GM21529 (cell line): ENCODE measurements around the gene DDO.

Experiments used
- ATAC-seq: cut with Tn5 transposase; IDR thresholded peaks from one replicate; pipeline ENCODE4 v1.9.1; 2021; ENCODE audit not compliant: unreplicated experiment

The DDO gene

GRCh38 chr6:110421749-110422443, 6.5 kb upstream of the DDO start:
- ATAC-seq = no peak

GRCh38 chr6:110419028-110419739, 3.8 kb upstream of the DDO start:
- no peak for ATAC-seq

GRCh38 chr6:110418594-110418993, 3.2 kb upstream of the DDO start:
- no peak for ATAC-seq

- no peak for ATAC-seq
Measured at GRCh38 chr6:110414669-110415068, 706 bp downstream of the DDO start.

DNA sequence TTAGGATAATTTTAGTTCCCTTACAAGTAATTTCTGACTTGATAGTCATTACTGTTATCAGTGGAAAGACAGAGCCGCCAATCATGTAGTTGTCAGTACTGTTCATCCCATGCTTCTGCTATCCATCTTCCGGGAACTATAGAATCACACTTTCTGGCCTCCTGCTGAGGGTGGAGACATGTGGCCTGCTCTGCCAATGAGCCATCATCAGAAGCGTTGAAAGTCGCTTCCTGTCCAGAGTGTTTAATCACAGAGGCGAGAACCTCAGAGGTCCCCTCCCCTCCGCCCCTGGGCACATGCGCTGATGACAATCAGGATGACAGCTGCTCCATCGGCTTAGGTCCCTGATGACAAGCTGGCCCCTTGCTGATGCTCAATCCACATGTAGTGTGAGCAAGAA, 3.0 kb downstream of the DDO start:
- no peak for ATAC-seq

DNA sequence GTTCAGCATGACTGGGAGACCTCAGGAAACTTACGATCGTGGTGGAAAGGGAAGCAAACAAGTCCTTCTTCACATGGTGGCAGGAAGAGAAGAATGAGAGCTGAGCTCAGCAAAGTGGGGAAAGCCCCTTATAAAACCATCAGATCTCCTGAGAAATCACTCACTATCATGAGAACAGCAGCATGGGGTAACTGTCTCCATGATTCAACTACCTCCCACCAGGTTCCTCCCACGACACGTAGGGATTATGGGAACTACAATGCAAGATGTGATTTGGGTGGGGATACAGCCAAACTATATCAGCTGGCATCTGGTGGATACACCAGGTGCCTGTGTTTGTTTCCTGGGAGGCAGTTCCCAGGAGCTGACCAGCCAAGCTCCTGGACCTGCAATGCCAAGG, 4.9 kb downstream of the DDO start:
- ATAC-seq = no peak

DNA sequence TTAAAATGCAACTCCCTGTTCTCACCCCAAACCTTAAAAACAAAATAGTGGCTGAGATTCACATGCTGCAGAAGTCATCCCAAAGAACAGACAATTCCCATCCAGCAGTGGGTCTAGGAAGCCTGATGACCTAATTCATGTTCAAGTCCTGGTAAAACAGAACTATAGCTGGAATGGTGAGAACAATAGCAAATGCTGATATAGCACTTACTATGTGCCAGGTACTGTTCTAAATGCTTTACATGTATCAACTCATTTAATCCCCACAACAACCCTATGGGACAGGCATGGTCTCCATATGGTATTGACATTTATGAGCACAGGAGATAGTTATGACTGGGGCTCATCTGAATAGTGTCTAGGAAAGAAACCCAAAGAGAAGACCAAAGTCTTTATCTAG, 5.6 kb downstream of the DDO start:
- ATAC-seq = no peak

GRCh38 chr6:110408901-110409300, 6.5 kb downstream of the DDO start:
- no peak for ATAC-seq

DNA sequence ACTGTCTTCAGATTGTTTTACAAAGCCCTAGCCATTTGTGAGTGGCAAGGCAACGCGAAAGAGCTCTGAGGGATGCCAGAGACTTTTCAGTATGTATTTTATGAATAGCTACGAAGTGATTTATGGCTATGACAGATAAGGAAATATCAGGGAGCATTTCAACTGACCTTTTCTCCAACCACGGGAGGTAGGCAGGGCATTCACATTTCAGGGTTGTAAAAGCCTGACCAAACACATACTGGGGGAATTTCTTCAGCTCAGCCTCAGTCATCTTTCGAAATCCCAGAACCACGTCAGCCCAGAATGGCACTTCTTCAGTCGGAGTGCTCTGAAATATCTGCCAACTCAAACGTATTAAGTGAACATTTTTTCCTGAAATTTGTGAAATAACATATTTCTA, 10.8 kb downstream of the DDO start:
- no peak for ATAC-seq

DNA sequence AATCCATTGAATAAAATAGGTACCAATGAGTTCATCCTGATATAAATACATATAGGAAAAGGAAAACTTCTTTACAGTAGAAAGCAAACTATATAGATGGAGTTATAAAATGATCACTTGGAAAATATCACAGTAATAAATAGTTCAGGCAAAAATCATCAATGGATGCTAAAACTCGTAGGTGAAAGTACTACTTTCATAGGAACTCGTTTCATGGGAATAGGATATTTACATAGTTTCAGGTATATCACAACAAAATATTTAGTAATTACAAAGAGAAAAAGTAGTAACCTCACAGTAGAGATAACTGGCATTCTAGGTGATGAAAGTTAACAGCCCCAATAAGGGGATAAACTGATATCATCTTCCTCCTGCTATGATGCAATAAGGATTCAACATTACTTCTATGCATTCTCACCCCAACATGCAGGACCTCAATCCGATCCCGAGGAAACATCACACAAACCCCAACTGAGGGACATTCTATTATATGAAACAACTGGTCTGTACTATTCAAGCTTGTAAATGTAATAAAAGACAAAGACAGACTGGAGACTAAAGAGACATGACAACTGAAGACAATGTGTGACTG, 13.7 kb downstream of the DDO start:
- ATAC-seq = no peak

DNA sequence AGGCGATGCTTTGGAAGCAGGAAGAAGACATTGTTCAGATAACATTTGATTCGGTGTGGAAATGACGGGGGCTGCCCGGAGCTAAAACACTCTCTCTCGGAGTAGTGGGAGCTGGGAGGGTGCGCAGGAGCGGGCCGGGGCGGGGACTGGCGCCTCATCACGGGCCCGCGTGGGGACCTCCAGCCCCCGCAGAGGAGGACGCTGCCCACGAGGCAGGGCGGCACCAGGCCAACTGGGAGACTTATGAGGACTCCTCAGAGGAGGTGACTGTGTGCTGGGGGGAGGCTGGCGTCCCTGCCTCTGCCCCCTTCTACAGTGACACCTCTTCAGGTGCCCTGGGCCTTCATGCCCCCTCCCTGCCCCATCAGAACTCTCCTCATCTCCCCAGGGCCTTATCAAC, 15.2 kb downstream of the DDO start:
- ATAC-seq = no peak

GRCh38 chr6:110399219-110400071, 15.9 kb downstream of the DDO start:
- no peak for ATAC-seq

DNA sequence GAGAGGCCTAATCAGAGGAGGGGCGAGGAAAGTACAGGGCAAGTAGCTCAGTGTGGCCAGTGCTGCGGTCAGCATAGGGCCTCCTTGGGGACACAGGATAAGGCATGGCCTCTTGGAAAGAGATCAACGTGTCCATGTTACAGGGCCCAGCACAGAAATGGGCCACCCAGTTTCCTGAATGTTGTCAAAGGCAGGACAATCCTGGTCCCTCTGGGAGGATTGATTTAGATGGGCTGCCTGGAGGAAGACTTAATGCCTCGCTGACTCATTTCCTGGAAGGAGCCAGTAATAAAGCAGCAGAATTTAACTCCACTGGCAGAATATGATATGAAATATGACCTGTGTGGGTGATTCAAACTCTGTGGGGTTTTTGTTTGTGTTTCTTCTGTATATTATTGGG, 16.6 kb downstream of the DDO start:
- ATAC-seq = no peak

- no peak for ATAC-seq
Measured at GRCh38 chr6:110395221-110395620, 20.2 kb downstream of the DDO start.

DNA sequence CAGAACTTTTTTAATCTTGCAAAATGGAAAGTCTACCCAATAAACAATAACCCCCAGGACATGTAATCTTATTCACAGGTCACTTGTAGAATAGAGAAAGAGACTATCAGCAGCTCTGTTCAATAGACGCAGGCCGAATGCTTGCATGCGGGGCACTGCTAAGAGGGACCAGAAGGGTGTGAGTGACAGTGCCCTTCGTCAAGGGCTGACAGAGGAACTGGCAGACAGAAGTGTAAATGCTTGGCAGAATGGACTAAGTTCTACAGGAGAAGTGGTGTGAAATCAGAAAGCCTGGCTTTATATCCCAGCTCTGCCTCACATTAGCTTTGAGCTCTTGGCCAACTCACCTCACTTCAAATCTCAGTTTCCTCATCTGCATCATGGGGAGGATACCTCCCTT, 21.0 kb downstream of the DDO start:
- no peak for ATAC-seq

DNA sequence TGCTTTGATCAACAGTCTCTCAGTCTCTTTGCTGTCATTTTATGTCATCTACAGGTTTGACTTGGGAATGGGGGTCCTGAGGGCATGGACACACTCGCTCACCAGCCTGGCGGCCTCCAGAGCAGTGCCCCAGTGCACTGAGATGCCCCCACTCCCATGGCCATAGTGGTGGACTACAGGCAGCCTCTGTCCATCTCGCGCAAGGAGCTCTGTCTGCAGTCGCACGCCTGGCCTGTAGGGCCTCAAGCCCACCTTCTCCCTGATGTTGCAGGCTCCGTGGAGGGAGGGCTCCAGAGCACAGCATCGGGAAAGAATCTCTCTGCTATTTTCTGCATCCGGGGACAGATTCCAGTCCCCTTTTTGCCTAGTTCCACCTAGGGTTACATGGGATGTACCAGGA, 22.6 kb downstream of the DDO start:
- ATAC-seq = no peak

GRCh38 chr6:110390404-110390803, 25.0 kb downstream of the DDO start:
- no peak for ATAC-seq

GRCh38 chr6:110389689-110390382, 25.5 kb downstream of the DDO start:
- ATAC-seq = no peak

GRCh38 chr6:110387986-110388385, 27.4 kb downstream of the DDO start:
- no peak for ATAC-seq

DNA sequence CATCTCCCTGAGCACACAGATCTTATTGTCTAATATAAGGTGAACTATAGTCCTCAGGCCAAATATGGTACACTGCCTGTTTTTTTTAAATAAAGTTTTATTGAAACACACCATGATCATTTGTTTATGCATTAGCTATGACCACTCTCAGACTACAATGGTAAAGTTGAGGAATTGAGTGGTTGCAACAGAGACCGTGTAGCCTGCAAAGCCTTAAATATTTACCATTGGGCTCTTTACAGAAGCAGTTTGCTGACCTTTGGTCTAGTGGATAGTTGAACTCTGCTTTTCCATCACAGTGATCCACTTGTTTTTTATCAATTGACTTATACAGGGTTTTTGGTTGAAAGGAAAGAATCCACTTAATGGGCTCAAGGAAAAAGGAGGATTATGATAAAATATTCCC, 29.9 kb downstream of the DDO start:
- no peak for ATAC-seq

DNA sequence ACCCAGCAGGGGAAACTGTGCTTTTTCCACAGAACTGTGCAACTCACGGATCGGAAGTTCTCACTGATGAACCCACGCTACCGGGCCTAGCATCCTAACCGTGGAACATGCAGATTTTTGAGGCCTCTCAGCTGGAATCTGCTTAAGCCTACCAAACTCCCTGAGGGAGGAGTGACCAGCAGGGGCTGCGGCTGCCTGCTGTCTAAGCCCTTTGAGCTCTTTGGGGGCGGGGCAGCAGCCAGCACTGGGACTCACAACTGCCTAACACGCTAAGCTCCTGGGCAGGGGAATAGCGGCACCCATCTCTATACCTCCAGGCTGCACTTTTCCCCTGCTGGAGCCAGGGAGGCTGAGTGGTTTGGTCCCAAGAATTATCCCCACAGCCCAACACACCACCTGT, 36.8 kb downstream of the DDO start:
- no peak for ATAC-seq
